HFF-Myc (cell line): ENCODE measurements around the gene SPATA16.

Experiments used
- DNase-seq: peaks from one replicate; pipeline ENCODE4 v3.0.0-alpha.2; 2011; ENCODE audit warnings: low read depth; ENCODE audit errors: extremely low read depth
- H3K4me3 ChIP-seq: replicated peaks from 2 replicates; pipeline ENCODE4 v1.5.1; 2011; ENCODE audit warnings: low read depth, mild to moderate bottlenecking, control low read depth, low read length
- TF ChIP-seq, protein P1 (sequence below): IDR thresholded peaks from 2 replicates; pipeline ENCODE4 v1.5.1; 2012; ENCODE audit warnings: mild to moderate bottlenecking, low read depth, low read length, control low read depth; ENCODE audit errors: missing control alignments

The SPATA16 gene

DNA sequence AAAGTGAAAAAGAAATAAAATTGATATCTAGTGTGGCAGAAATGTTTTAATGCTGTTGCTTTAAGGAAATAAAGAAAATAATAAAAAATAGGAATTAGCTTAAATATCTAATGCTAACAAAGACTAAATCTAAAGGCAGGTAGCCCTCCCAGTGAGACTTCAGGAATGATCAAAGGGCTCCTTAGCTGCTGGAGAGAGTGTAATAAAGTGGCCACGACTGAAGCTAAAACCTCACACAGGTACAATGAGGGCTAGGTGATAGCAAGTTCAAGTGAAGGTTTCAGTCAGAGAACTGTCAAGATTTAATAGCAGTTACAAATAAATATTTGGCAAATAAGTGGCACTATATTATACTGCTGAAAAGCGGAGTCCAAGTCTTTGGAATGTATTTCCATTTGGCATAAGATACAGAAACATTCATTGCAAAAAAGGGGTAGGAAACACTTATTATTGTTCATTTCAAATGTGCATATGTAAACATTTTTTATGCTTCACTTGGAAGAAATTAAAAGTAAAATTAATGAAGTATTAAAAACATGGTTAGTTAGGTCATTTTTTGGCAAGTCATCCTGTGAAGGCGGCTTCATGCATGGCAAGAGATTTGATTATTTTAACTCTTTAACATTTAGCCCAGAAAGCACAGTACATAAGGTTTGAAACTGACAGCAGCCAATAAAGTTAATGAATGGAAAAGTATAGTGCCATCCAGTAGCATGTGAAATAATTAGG lies 222.3 kb downstream of the SPATA16 start:
- H3K4me3 ChIP-seq, result no peak overlapping the region
- no peak for DNase-seq
- TF ChIP-seq, protein P1, sequence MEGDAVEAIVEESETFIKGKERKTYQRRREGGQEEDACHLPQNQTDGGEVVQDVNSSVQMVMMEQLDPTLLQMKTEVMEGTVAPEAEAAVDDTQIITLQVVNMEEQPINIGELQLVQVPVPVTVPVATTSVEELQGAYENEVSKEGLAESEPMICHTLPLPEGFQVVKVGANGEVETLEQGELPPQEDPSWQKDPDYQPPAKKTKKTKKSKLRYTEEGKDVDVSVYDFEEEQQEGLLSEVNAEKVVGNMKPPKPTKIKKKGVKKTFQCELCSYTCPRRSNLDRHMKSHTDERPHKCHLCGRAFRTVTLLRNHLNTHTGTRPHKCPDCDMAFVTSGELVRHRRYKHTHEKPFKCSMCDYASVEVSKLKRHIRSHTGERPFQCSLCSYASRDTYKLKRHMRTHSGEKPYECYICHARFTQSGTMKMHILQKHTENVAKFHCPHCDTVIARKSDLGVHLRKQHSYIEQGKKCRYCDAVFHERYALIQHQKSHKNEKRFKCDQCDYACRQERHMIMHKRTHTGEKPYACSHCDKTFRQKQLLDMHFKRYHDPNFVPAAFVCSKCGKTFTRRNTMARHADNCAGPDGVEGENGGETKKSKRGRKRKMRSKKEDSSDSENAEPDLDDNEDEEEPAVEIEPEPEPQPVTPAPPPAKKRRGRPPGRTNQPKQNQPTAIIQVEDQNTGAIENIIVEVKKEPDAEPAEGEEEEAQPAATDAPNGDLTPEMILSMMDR, result no peak

DNA sequence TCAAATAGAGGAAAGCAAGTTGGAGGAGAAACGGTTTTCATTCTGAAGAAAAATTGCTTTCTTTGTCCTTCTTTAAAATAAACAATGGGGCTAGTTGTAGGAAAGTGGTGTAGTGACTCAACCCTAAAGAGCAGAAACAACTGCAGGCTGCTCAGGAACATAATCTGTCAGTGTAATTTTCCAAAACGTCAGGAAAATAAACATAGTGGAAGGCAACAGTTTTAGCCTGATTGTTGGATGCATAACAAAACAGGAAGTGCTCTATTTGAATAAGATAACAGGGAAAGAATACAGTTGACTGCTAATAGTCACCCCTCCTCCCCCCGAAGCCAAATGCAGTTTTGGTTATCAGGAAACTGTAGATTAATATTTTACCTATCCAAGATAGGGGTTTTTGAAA lies 222.9 kb downstream of the SPATA16 start:
- peak; percentile 11 for DNase-seq
- no peak overlapping the region for H3K4me3 ChIP-seq
- TF ChIP-seq, protein P1, result no peak

DNA sequence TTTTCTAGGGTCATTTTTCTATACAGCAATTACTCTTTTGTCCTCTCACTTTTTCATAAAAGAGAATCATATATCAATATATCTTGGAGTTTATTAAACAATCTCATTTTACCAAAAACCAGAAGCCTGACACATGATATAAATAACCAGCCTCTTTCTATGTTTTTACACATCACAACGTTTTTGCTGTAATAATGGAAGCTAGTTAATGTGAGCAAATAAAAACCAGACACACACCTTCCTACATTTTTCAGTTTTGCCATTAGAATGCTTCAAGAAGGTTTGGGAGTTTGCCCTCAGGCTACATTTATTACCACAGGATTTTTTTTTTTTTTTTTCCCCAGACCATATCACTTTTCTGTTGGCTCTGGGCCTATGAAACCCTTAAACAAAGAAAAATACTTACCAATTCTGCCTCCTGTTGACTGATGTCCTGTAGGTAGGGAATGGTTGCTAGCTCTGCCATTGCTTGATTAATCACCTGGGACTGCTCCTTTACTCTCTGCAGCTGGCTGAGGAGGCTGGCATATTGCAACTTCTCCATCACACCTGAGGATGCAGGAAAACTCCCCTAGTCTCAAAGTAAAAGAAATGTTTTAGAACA lies 225.0 kb downstream of the SPATA16 start:
- H3K4me3 ChIP-seq, result no peak overlapping the region
- DNase-seq, result no peak
- TF ChIP-seq, protein P1, result no peak

DNA sequence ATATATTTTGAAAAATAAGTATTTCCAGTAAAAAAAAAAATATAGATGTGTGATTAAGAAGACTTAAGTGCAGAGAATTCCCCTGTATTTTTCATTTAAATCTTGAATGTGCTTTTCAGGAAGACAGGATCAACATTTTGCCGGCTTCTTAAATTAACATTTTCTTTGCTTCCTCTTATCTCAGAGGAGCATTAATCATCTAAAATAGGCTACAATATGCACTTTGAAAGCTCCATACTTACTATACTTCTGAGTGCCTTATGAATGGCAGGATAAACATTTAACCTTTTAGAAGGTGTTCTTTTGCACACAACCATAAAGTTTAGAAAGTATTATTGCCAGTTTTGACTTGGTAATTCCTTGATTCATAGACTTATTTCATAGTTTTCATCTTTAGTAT lies 226.2 kb downstream of the SPATA16 start:
- no peak overlapping the region for H3K4me3 ChIP-seq
- DNase-seq, result no peak
- TF ChIP-seq, protein P1, result no peak

DNA sequence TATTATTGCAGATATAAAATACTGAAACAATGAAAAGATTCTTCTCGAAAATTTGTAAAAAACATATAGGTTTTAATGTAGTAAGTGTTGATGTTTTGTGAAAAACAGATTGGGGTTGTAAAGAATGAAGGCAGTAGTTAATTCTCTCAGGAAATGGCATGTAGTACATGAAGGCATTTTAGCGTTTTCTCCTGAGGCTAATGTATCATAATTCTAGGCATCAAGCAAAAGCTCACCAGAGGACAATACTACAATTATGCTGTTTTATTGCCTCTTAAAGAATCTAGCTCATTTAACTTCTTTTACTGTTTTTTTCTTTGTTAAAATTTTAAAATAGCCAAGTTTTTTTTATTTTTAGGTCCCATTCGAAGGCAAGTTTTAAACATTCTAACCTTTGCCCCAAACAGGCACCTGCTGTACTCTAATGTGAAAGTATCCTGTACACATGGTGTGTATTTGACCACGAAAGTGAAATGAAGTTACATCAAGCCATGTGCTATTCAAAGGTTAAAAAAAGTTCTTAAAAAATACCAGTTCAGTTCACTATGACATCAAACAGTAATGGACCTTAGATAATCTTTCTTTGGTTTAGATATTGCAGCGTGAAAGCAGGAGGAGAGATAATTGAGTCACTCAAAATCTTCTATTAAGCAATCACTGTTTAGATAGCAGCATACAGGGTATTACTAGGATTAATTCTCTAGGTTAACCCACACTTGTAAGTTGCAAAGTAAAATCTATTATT lies 227.0 kb downstream of the SPATA16 start:
- TF ChIP-seq, protein P1, result no peak
- no peak for DNase-seq
- H3K4me3 ChIP-seq, result no peak overlapping the region

DNA sequence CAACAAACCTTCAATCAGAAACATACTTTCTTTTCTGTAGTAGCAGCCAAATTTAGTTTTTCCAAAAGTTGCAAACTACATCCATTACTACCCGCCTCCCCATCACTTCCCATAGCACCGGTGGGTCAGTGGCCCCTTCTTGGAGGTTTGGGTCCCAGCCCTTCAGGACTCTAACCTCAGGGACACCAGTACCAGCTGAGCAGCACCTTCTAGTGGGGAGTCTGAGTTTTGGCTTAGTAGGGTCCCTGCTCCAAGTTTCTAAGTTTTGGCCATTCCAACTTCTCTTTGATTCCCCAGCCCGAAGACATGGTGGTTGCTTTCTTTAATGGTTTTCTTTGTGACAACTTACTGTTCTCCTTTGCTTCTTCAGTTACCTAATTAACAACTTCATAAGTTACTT lies 229.9 kb downstream of the SPATA16 start:
- TF ChIP-seq, protein P1, result no peak
- no peak for DNase-seq
- H3K4me3 ChIP-seq, result no peak overlapping the region
